ENCODE results near the gene ECEL1. TPM values are rescaled to one million over a fixed set of nuclear protein-coding genes. Genes with fewer than 3 reads are reported as not detected.

ECEL1 gene
- total and polyA plus RNA-seq, 2 experiments from 2014 or later: 0.54 TPM; not detected in 1

GRCh38 chr2:232458051-232458660 is 29.5 kb downstream of the ECEL1 start:
- no peaks in the 10 kb centered on the region for H3K9me2 ChIP-seq (ENCODE audit: insufficient read depth)
- no peak overlapping the region for H3K9ac ChIP-seq
- H3K4me3 ChIP-seq: no peak overlapping the region
- H3F3A ChIP-seq (ENCODE audit: insufficient read depth): no peaks in the 10 kb centered on the region
- peaks cover 46% of the 10 kb centered on the region for H3K27me3 ChIP-seq (replicated peaks; ENCODE audit: insufficient read depth)
- WGBS, 2 experiments (ENCODE audit: low coverage in 1 of 2, low lambda C conversion rate in 2 of 2, missing lambda C conversion rate in 2 of 2): 77 to 78% methylated on average over 25 of the region's 25 CpGs
- H3K4me2 ChIP-seq (ENCODE audit: unreplicated experiment): no peak overlapping the region
- in situ Hi-C loops (cut with MboI): no loop called here
- H3K36me3 ChIP-seq (ENCODE audit: low read depth): no peaks in the 10 kb centered on the region
- H4K20me1 ChIP-seq (ENCODE audit: insufficient read depth): no peaks in the 10 kb centered on the region
- no peak for DNase-seq
- no peak overlapping the region for H3K27ac ChIP-seq
- no peaks in the 10 kb centered on the region for H3K4me1 ChIP-seq (ENCODE audit: insufficient read depth)
- H2AFZ ChIP-seq: no peak overlapping the region
- no peak for TF ChIP-seq EZH2 (IDR thresholded peaks at IDR 0.05; ENCODE audit: insufficient read depth, poor library complexity, severe bottlenecking)
- TF ChIP-seq EZH2phosphoT487 (IDR thresholded peaks at IDR 0.05; ENCODE audit: insufficient read depth, low read depth): no peak
- no peaks in the 10 kb centered on the region for H3K9me3 ChIP-seq (ENCODE audit: low read depth)
- H3K79me2 ChIP-seq (ENCODE audit: insufficient read depth): no peaks in the 10 kb centered on the region

- no peaks in the 10 kb centered on the region for H3F3A ChIP-seq (ENCODE audit: insufficient read depth)
- H3K4me3 ChIP-seq: no peak overlapping the region
- H3K27me3 ChIP-seq (replicated peaks; ENCODE audit: insufficient read depth): peaks cover 43% of the 10 kb centered on the region
- no peaks in the 10 kb centered on the region for H3K36me3 ChIP-seq (ENCODE audit: low read depth)
- H3K9me2 ChIP-seq (ENCODE audit: insufficient read depth): no peaks in the 10 kb centered on the region
- H3K9me3 ChIP-seq (ENCODE audit: low read depth): no peaks in the 10 kb centered on the region
- TF ChIP-seq EZH2phosphoT487 (IDR thresholded peaks at IDR 0.05; ENCODE audit: insufficient read depth, low read depth) (no peak), EZH2 (IDR thresholded peaks at IDR 0.05; ENCODE audit: insufficient read depth, poor library complexity, severe bottlenecking) (no peak)
- no peaks in the 10 kb centered on the region for H3K79me2 ChIP-seq (ENCODE audit: insufficient read depth)
- no peak overlapping the region for H3K4me2 ChIP-seq (ENCODE audit: unreplicated experiment)
- no peak for DNase-seq
- H2AFZ ChIP-seq: no peak overlapping the region
- WGBS, 2 experiments (ENCODE audit: low coverage in 1 of 2, low lambda C conversion rate in 2 of 2, missing lambda C conversion rate in 2 of 2): 53 to 59% methylated on average over 19 to 21 of the region's 21 CpGs
- no peaks in the 10 kb centered on the region for H4K20me1 ChIP-seq (ENCODE audit: insufficient read depth)
- no peak overlapping the region for H3K9ac ChIP-seq
- in situ Hi-C loops (cut with MboI): no loop called here
- H3K4me1 ChIP-seq (ENCODE audit: insufficient read depth): no peaks in the 10 kb centered on the region
- no peak overlapping the region for H3K27ac ChIP-seq
These were observed 30.3 kb downstream of the ECEL1 start for GRCh38 chr2:232457121-232458011.

DNA sequence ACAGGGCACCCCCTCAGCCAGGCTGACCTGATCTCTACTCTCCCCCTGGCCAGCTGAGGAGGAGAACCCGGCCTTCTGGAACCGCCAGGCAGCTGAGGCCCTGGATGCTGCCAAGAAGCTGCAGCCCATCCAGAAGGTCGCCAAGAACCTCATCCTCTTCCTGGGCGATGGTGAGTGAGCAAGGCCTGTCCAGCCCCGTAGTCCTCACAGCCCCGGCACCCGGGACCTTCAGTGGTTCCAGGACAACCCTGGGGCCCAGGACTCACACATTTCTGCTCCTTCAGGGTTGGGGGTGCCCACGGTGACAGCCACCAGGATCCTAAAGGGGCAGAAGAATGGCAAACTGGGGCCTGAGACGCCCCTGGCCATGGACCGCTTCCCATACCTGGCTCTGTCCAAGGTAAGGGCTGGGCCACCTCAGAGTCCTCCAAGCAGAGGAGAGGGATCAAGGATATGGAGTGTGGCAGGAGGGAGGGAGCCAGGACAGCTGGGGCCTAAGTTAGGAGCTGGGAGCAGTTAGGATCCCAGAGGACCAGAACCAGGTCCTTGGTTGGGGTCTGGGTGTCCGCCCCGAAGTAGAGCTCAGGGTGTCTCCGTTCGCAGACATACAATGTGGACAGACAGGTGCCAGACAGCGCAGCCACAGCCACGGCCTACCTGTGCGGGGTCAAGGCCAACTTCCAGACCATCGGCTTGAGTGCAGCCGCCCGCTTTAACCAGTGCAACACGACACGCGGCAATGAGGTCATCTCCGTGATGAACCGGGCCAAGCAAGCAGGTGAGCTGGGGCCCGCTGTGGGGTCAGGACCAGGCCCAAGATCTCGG is 31.1 kb downstream of the ECEL1 start:
- DNase-seq: no peak
- no peak overlapping the region for H3K4me3 ChIP-seq
- H3F3A ChIP-seq (ENCODE audit: insufficient read depth): no peaks in the 10 kb centered on the region
- H3K4me2 ChIP-seq (ENCODE audit: unreplicated experiment): no peak overlapping the region
- no peaks in the 10 kb centered on the region for H3K4me1 ChIP-seq (ENCODE audit: insufficient read depth)
- TF ChIP-seq EZH2 (IDR thresholded peaks at IDR 0.05; ENCODE audit: insufficient read depth, poor library complexity, severe bottlenecking): no peak
- no peak for TF ChIP-seq EZH2phosphoT487 (IDR thresholded peaks at IDR 0.05; ENCODE audit: insufficient read depth, low read depth)
- no peak overlapping the region for H3K27ac ChIP-seq
- no peak overlapping the region for H2AFZ ChIP-seq
- 61 to 64% methylated on average over 26 to 27 of the region's 27 CpGs for WGBS, 2 experiments (ENCODE audit: low coverage in 1 of 2, low lambda C conversion rate in 2 of 2, missing lambda C conversion rate in 2 of 2)
- H3K9me3 ChIP-seq (ENCODE audit: low read depth): no peaks in the 10 kb centered on the region
- no peaks in the 10 kb centered on the region for H4K20me1 ChIP-seq (ENCODE audit: insufficient read depth)
- no peaks in the 10 kb centered on the region for H3K36me3 ChIP-seq (ENCODE audit: low read depth)
- H3K9me2 ChIP-seq (ENCODE audit: insufficient read depth): no peaks in the 10 kb centered on the region
- in situ Hi-C loops (cut with MboI): no loop called here
- H3K79me2 ChIP-seq (ENCODE audit: insufficient read depth): no peaks in the 10 kb centered on the region
- no peak overlapping the region for H3K9ac ChIP-seq
- peaks cover 37% of the 10 kb centered on the region for H3K27me3 ChIP-seq (replicated peaks; ENCODE audit: insufficient read depth)
